22Rv1 (cell line): ENCODE measurements around the gene ADGRL3.

Source experiments
- ZFX ChIP-seq: fragments of 450-650 bp; IDR thresholded peaks from 2 replicates; pipeline ENCODE4 v1.6.1; 2017; ENCODE audit warnings: antibody characterized with exemption, borderline replicate concordance
- TF ChIP-seq, protein P1 (sequence below): fragments of 450-650 bp; IDR thresholded peaks from 2 replicates; pipeline ENCODE4 v1.5.1; 2017; ENCODE audit warnings: mild to moderate bottlenecking

DNA sequence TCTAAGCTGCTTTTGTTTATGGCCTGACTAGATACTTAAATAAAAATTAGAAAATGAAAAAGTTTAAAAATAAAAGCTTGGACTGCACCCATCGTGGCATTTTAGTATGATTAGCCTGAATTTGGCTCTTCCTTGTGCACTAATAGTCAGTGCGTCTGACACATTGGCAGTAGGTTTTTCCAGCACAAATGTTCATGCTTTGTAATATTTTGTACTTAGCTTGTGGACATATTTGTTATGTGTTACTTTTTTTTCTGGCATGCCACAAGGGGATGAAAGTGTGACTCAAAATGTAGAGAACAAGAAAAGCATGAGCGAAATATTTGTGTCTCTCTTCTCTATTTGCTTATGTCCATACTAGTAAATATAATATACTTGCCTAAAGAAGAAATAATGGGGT is 359.3 kb downstream of the ADGRL3 start:
- TF ChIP-seq, protein P1, sequence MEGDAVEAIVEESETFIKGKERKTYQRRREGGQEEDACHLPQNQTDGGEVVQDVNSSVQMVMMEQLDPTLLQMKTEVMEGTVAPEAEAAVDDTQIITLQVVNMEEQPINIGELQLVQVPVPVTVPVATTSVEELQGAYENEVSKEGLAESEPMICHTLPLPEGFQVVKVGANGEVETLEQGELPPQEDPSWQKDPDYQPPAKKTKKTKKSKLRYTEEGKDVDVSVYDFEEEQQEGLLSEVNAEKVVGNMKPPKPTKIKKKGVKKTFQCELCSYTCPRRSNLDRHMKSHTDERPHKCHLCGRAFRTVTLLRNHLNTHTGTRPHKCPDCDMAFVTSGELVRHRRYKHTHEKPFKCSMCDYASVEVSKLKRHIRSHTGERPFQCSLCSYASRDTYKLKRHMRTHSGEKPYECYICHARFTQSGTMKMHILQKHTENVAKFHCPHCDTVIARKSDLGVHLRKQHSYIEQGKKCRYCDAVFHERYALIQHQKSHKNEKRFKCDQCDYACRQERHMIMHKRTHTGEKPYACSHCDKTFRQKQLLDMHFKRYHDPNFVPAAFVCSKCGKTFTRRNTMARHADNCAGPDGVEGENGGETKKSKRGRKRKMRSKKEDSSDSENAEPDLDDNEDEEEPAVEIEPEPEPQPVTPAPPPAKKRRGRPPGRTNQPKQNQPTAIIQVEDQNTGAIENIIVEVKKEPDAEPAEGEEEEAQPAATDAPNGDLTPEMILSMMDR = no peak
- no peak for TF ChIP-seq ZFX
